Measurements from ENCODE around the gene PCDHA3.
"Not testable (repeated sequence)": the region's sequence is repeated elsewhere in the genome, so short reads cannot be mapped to it uniquely, and the experiment has no call there.

The PCDHA3 gene

DNA sequence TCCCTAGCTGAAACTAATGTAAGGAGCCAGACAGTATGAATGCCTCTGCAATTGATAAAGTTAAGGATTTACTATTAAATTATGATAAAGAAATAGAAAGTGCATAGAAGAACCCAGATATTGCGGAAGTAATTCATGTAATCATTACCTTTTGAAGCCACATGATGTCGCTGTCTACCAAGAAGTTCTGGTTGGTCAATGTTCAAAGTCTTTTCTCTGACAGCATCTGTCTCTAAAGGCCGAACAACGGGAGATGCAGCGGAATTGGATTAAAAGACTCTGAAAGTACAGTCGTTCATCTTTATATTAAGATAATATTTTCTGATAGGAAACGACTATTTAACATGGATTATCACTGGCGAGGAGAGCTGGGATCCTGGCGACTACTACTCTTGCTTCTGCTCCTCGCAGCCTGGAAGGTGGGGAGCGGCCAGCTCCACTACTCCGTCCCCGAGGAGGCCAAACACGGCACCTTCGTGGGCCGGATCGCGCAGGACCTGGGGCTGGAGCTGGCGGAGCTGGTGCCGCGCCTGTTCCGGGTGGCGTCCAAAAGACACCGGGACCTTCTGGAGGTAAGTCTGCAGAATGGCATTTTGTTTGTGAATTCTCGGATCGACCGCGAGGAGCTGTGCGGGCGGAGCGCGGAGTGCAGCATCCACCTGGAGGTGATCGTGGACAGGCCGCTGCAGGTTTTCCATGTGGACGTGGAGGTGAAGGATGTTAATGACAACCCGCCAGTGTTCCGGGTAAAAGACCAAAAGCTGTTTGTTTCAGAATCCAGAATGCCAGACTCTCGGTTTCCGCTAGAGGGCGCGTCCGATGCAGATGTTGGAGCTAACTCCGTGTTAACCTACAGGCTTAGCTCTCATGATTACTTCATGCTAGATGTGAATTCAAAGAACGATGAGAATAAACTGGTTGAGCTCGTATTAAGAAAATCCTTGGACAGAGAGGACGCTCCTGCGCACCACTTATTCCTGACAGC is 40.4 kb downstream of the PCDHA3 start, which contains the start of gene PCDHA8:
PCDHA8 (plus strand) TSS at position 210 of the 985 bp plus-strand sequence; CDS start at position 345, 135 bp downstream.
- no peak for TF ChIP-seq CTCF (IDR thresholded peaks at IDR 0.05; ENCODE audit: borderline replicate concordance, control extremely low read depth, extremely low read depth, insufficient read depth, missing control alignments)
- DNase-seq (ENCODE audit: low spot score) = no peak
- in situ Hi-C loops (cut with MboI; ENCODE audit: low sequenced_read_pairs, unreplicated experiment) = no loop called here

DNA sequence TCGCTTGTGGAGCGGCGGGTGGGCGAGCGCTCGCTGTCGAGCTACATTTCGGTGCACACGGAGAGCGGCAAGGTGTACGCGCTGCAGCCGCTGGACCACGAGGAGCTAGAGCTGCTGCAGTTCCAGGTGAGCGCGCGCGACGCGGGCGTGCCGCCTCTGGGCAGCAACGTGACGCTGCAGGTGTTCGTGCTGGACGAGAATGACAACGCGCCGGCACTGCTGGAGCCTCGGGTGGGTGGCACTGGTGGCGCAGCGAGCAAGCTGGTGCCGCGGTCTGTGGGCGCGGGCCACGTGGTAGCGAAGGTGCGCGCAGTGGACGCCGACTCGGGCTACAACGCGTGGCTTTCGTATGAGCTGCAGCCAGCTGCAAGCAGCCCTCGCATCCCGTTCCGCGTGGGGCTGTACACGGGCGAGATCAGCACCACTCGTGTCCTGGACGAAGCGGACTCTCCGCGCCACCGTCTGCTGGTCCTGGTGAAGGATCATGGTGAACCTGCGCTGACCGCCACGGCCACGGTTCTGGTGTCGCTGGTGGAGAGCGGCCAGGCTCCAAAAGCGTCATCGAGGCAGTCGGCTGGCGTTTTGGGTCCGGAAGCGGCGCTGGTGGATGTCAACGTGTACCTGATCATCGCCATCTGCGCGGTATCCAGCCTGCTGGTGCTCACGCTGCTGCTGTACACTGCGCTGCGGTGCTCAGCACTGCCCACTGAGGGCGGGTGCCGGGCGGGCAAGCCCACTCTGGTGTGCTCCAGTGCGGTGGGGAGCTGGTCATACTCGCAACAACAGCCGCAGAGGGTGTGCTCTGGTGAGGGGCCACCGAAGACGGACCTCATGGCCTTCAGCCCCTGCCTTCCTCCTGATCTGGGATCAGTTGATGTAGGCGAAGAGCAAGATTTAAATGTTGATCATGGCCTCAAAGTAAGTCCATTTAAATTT is 42.2 kb downstream of the PCDHA3 start:
- in situ Hi-C loops (cut with MboI; ENCODE audit: low sequenced_read_pairs, unreplicated experiment) = no loop called here

DNA sequence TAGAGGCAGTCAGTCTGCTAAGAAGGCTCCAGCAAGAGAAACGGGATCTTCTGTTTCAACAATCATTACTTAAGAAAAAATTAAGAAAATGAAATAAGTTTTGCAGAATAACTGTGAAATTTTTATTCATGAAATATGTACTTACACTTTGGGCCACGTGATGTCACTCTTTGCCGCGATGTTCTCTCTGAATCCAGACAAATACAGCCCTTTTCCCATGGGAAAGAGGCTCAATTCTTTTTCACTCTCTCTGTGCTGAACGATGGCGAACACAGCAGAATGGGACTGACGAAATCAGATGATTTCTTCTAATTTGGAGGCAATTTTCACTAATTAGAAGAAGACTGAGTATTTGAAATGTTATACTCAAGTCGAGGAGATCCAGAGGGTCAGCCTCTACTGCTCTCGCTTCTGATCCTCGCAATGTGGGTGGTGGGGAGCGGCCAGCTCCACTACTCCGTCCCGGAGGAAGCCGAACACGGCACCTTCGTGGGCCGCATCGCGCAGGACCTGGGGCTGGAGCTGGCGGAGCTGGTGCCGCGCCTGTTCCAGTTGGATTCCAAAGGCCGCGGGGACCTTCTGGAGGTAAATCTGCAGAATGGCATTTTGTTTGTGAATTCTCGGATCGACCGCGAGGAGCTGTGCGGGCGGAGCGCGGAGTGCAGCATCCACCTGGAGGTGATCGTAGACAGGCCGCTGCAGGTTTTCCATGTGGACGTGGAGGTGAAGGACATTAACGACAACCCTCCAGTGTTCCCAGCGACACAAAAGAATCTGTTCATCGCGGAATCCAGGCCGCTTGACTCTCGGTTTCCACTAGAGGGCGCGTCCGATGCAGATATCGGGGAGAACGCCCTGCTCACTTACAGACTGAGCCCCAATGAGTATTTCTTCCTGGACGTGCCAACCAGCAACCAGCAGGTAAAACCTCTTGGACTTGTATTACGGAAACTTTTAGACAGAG is 47.6 kb downstream of the PCDHA3 start, which contains the start of gene PCDHA9:
PCDHA9 (plus strand) TSS at position 244 of the 964 bp plus-strand sequence; CDS start at position 358, 114 bp downstream.
- in situ Hi-C loops (cut with MboI; ENCODE audit: low sequenced_read_pairs, unreplicated experiment); DNase-seq (ENCODE audit: low spot score): not testable (repeated sequence)

More for the DNA sequence above, 42.2 kb downstream of the PCDHA3 start:
- DNase-seq (ENCODE audit: low spot score) = no peak
- no peak for TF ChIP-seq CTCF (IDR thresholded peaks at IDR 0.05; ENCODE audit: borderline replicate concordance, control extremely low read depth, extremely low read depth, insufficient read depth, missing control alignments)

- in situ Hi-C loops (cut with MboI; ENCODE audit: low sequenced_read_pairs, unreplicated experiment); DNase-seq (ENCODE audit: low spot score): not testable (repeated sequence)
Measured at GRCh38 chr5:140849831-140850634, 49.2 kb downstream of the PCDHA3 start.
